ENCODE measurements around the gene DERL2.

DNA sequence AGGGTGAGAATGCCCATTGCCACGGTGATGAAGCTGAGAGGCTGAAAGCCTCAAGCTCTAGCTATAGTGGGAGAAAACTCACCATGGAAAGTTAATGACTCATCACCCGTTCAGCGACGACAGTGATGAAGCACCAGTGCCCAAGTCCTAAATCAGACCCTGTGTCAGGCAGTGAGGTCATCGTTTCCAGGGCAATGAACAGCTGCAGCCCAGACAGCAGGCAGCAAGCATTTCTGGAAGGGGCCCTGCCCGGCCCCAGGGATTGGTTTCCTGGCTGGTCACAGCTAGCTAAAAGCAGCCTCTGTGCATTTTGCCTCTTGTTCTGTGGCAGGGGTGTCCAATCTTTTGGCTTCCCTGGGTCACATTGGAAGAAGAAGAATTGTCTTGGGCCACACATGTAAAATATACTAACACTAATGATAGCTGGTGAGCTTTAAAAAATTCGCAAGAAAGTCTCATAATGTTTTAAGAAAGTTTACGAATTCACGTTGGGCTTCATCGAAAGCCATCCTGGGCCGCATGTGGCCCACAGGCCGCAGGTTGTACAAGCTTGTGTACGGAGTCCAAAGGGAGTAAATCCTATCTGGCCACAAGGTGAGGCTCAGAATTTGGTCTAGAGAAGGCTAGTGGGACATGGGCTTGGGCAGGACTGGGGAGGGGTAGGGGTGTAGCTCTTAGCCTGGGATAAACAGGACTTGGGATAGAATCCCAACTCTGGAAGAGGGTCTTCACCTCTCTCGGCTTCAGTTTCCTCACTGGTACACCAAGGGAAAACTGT lies 41.0 kb upstream of the DERL2 start:
- no peak for TF ChIP-seq EZH2phosphoT487 (IDR thresholded peaks at IDR 0.05; ENCODE audit: low read length)
- TF ChIP-seq, protein P1, sequence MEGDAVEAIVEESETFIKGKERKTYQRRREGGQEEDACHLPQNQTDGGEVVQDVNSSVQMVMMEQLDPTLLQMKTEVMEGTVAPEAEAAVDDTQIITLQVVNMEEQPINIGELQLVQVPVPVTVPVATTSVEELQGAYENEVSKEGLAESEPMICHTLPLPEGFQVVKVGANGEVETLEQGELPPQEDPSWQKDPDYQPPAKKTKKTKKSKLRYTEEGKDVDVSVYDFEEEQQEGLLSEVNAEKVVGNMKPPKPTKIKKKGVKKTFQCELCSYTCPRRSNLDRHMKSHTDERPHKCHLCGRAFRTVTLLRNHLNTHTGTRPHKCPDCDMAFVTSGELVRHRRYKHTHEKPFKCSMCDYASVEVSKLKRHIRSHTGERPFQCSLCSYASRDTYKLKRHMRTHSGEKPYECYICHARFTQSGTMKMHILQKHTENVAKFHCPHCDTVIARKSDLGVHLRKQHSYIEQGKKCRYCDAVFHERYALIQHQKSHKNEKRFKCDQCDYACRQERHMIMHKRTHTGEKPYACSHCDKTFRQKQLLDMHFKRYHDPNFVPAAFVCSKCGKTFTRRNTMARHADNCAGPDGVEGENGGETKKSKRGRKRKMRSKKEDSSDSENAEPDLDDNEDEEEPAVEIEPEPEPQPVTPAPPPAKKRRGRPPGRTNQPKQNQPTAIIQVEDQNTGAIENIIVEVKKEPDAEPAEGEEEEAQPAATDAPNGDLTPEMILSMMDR (IDR thresholded peaks at IDR 0.05; ENCODE audit: low read length) = no peak
